GM21528 (cell line): ENCODE data around the gene PNPLA7.
"Not testable (repeated sequence)": the region's sequence is repeated elsewhere in the genome, so short reads cannot be mapped to it uniquely, and the experiment has no call there.

ENCODE experiments used
- ATAC-seq: cut with Tn5 transposase; IDR thresholded peaks from one replicate; pipeline ENCODE4 v1.9.1; 2021; ENCODE audit warnings: mild to moderate bottlenecking, moderate library complexity; ENCODE audit not compliant: unreplicated experiment, low FRiP score

PNPLA7 gene

GRCh38 chr9:137516144-137516917 lies 33.9 kb downstream of the PNPLA7 start:
- ATAC-seq = no peak

- ATAC-seq = no peak
Measured at GRCh38 chr9:137515338-137515724, 34.9 kb downstream of the PNPLA7 start.

- ATAC-seq = no peak
Measured at GRCh38 chr9:137514691-137515337, 35.4 kb downstream of the PNPLA7 start.

GRCh38 chr9:137513801-137514570 lies 36.2 kb downstream of the PNPLA7 start:
- ATAC-seq = not testable (repeated sequence)

- not testable (repeated sequence) for ATAC-seq
Measured at GRCh38 chr9:137513136-137513535, 37.1 kb downstream of the PNPLA7 start.

- ATAC-seq = no peak
Measured at GRCh38 chr9:137511758-137512463, 38.3 kb downstream of the PNPLA7 start.

GRCh38 chr9:137511126-137511525 lies 39.1 kb downstream of the PNPLA7 start:
- not testable (repeated sequence) for ATAC-seq

- ATAC-seq = no peak
Measured at GRCh38 chr9:137509198-137509597, 41.0 kb downstream of the PNPLA7 start.

- ATAC-seq = no peak
Measured at GRCh38 chr9:137506702-137507171, 43.5 kb downstream of the PNPLA7 start.

GRCh38 chr9:137506274-137506673 lies 43.9 kb downstream of the PNPLA7 start:
- no peak for ATAC-seq

- ATAC-seq = no peak
Measured at GRCh38 chr9:137505421-137506140, 44.6 kb downstream of the PNPLA7 start.

- no peak for ATAC-seq
Measured at GRCh38 chr9:137504432-137504777, 45.8 kb downstream of the PNPLA7 start.

- ATAC-seq = no peak
Measured at GRCh38 chr9:137502008-137502911, 47.9 kb downstream of the PNPLA7 start.

GRCh38 chr9:137501457-137501856 lies 48.7 kb downstream of the PNPLA7 start:
- ATAC-seq = no peak

- ATAC-seq = no peak
Measured at GRCh38 chr9:137500666-137501397, 49.4 kb downstream of the PNPLA7 start.

- ATAC-seq = no peak
Measured at GRCh38 chr9:137499858-137500661, 50.1 kb downstream of the PNPLA7 start.

GRCh38 chr9:137499416-137499815 lies 50.8 kb downstream of the PNPLA7 start:
- ATAC-seq = no peak
